Activated B cell treated with CpG ODN at 0.5 μM for 24 hours (primary cell): Measurements from ENCODE around the gene KL. TPM values are rescaled to one million over a fixed set of nuclear protein-coding genes. Genes with fewer than 3 reads are reported as not detected.

ENCODE experiments used
- ATAC-seq: fragments of 200-7000 bp; cut with Tn5 transposase; one replicate; pipeline ENCODE4 v1.10.0; 2021; ENCODE audit warnings: low read depth, mild to moderate bottlenecking, moderate library complexity
- CTCF ChIA-PET: fragments of 350-600 bp; sonication (Branson Sonifier 250); formaldehyde crosslinking; loops from one replicate; lab custom pipeline; 2021; ENCODE audit warnings: antibody characterized with exemption; lab: Charles Lee
- POLR2A ChIA-PET: fragments of 350-600 bp; sonication (Branson Sonifier 250); formaldehyde crosslinking; loops from one replicate; lab custom pipeline; 2021; ENCODE audit warnings: antibody characterized with exemption; lab: Charles Lee
- DNase-seq: peaks from one replicate; pipeline ENCODE4 v3.0.0; 2022
- H3K27ac Mint-ChIP-seq: one replicate; pipeline ENCODE4 v1.8.0; 2020; ENCODE audit warnings: mixed read lengths
- H3K27me3 Mint-ChIP-seq: one replicate; pipeline ENCODE4 v1.8.0; 2021; ENCODE audit warnings: mixed read lengths
- H3K36me3 Mint-ChIP-seq: one replicate; pipeline ENCODE4 v1.8.0; 2021; ENCODE audit warnings: low read depth, mixed read lengths
- H3K4me1 Mint-ChIP-seq: one replicate; pipeline ENCODE4 v1.8.0; 2021; ENCODE audit warnings: mixed read lengths
- H3K4me3 Mint-ChIP-seq: one replicate; pipeline ENCODE4 v1.8.0; 2020; ENCODE audit warnings: mild to moderate bottlenecking, mixed read lengths
- H3K9me3 Mint-ChIP-seq: one replicate; pipeline ENCODE4 v1.8.0; 2020; ENCODE audit warnings: mixed read lengths
- CTCF ChIP-seq: fragments of 200-600 bp; IDR thresholded peaks from one replicate; pipeline ENCODE4 v1.8.0; 2022; ENCODE audit warnings: antibody characterized with exemption, mild to moderate bottlenecking
- intact Hi-C: fragments of 100-400 bp; cut with micrococcal nuclease; formaldehyde crosslinking; loops from one replicate; pipeline ENCODE4 v1.15.1; 2024
- total RNA-seq: library from RNA; stranded (reverse); gene quantifications from 2 replicates; pipeline ENCODE4 v1.2.3, GENCODE V29; 2022

The KL gene
- 0.07 TPM in 1 of 2 replicates, not detected in the other for total RNA-seq

DNA sequence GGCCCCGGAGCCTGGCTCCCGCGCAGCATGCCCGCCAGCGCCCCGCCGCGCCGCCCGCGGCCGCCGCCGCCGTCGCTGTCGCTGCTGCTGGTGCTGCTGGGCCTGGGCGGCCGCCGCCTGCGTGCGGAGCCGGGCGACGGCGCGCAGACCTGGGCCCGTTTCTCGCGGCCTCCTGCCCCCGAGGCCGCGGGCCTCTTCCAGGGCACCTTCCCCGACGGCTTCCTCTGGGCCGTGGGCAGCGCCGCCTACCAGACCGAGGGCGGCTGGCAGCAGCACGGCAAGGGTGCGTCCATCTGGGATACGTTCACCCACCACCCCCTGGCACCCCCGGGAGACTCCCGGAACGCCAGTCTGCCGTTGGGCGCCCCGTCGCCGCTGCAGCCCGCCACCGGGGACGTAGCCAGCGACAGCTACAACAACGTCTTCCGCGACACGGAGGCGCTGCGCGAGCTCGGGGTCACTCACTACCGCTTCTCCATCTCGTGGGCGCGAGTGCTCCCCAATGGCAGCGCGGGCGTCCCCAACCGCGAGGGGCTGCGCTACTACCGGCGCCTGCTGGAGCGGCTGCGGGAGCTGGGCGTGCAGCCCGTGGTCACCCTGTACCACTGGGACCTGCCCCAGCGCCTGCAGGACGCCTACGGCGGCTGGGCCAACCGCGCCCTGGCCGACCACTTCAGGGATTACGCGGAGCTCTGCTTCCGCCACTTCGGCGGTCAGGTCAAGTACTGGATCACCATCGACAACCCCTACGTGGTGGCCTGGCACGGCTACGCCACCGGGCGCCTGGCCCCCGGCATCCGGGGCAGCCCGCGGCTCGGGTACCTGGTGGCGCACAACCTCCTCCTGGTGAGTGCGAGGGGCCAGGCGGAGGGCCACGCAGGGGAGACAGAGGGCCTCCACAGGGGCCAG, at the start of gene KL:
Gene KL, plus strand, starts transcription at position 10 of the 909 bp plus-strand sequence. Its CDS starts 18 bp downstream, at position 28.
- Mint-ChIP-seq H3K27ac (no peak within 1 kb of the TSS), H3K9me3 (no peaks in the 10 kb centered on the region), H3K4me1 (peaks cover 13% of the 10 kb centered on the region), H3K4me3 (peak within 1 kb of the TSS; percentile 36), H3K27me3 (peaks cover 63% of the 10 kb centered on the region), H3K36me3 (no peaks in the 10 kb centered on the region)
- ChIA-PET CTCF (no interaction called here), POLR2A (no interaction called here)
- intact Hi-C loops = loop anchor here (10.0 kb wide), 1 partner anchor 432 kb away; the partner anchor contains the start of gene PDS5B
- no peak for TF ChIP-seq CTCF
- ATAC-seq (no peak), DNase-seq (no peak)

GRCh38 chr13:32967584-32968182, 48.5 kb upstream of the KL start:
- Mint-ChIP-seq H3K27ac (no peak overlapping the region), H3K9me3 (no peaks in the 10 kb centered on the region), H3K4me3 (no peak overlapping the region), H3K27me3 (peaks cover 1% of the 10 kb centered on the region), H3K36me3 (no peaks in the 10 kb centered on the region), H3K4me1 (no peaks in the 10 kb centered on the region)
- ATAC-seq = no peak
- CTCF ChIA-PET = no interaction called here
- no peak for DNase-seq
- intact Hi-C loops = no loop called here
- TF ChIP-seq CTCF = no peak
- POLR2A ChIA-PET = no interaction called here

- intact Hi-C loops = no loop called here
- no peak for TF ChIP-seq CTCF
- no peak for ATAC-seq
- Mint-ChIP-seq H3K4me1 (no peaks in the 10 kb centered on the region), H3K4me3 (no peak overlapping the region), H3K27me3 (peaks cover 1% of the 10 kb centered on the region), H3K27ac (no peak overlapping the region), H3K9me3 (no peaks in the 10 kb centered on the region), H3K36me3 (no peaks in the 10 kb centered on the region)
- no peak for DNase-seq
- POLR2A ChIA-PET = no interaction called here
- CTCF ChIA-PET = no interaction called here
These were observed 47.9 kb upstream of the KL start for GRCh38 chr13:32968316-32968715.

DNA sequence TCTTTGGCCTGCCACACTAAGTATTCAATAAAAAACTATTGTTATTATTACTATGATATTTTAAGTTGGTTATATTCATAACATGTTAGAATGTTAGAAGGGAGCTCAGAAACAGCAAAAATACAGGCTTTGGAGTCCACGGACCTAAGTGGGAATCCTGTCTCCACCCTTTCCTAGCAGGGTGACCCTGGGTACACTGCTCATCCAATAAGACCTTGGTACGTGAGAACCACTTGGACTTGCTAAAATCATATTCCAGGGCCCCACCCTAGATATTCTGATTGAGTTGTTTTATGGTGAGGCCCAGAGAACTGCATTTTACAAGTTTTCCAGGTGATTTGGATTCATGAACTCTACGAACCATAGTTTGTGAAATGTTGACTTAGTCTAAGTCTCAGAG, 47.4 kb upstream of the KL start:
- Mint-ChIP-seq H3K27me3 (peaks cover 1% of the 10 kb centered on the region), H3K36me3 (no peaks in the 10 kb centered on the region), H3K9me3 (no peaks in the 10 kb centered on the region), H3K27ac (no peak overlapping the region), H3K4me1 (no peaks in the 10 kb centered on the region), H3K4me3 (no peak overlapping the region)
- no peak for DNase-seq
- CTCF ChIA-PET = no interaction called here
- no peak for ATAC-seq
- POLR2A ChIA-PET = no interaction called here
- no peak for TF ChIP-seq CTCF
- intact Hi-C loops = no loop called here

DNA sequence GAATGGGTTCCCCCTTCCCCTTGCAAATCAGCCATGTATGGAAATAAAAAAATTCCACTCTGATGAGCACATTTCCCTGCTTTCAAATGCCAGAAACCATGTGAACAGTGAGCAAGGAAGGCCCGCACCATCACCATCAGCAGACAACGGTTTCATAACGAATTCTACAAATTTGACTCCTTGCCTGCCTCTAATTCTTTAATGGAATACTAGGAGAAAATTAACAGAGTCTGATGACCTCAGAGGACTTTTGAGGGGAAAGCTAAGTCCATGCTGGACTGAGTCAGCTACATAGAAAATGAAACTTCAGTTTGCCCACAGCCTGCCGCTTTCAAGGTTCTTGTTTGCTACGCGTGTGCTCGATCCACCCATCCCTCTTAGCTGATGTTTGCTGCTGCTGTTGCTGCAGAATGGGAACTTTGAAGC, 46.7 kb upstream of the KL start:
- no peak overlapping the region for H3K27ac Mint-ChIP-seq
- DNase-seq (no peak), ATAC-seq (no peak)
- intact Hi-C loops = no loop called here
- ChIA-PET CTCF (no interaction called here), POLR2A (no interaction called here)
- H3K36me3 Mint-ChIP-seq = no peaks in the 10 kb centered on the region
- peaks cover 1% of the 10 kb centered on the region for H3K27me3 Mint-ChIP-seq
- no peak for TF ChIP-seq CTCF
- no peaks in the 10 kb centered on the region for H3K4me1 Mint-ChIP-seq
- no peak overlapping the region for H3K4me3 Mint-ChIP-seq
- no peaks in the 10 kb centered on the region for H3K9me3 Mint-ChIP-seq
